Suppressor macrophage treated with lipopolysaccharide for 1 hour (primary cell): Measurements from ENCODE around the gene CXCL16.
"Not testable (repeated sequence)": the region's sequence is repeated elsewhere in the genome, so short reads cannot be mapped to it uniquely, and the experiment has no call there.

Experiments
- DNase-seq, 3 donors: peaks; one replicate each; pipeline ENCODE4 v3.0.0-alpha.2; 2020 to 2022

Gene CXCL16

GRCh38 chr17:4691686-4692085, 48.0 kb downstream of the CXCL16 start:
- DNase-seq, result no peak

GRCh38 chr17:4690745-4691144, 49.0 kb downstream of the CXCL16 start:
- DNase-seq, result no peak

DNA sequence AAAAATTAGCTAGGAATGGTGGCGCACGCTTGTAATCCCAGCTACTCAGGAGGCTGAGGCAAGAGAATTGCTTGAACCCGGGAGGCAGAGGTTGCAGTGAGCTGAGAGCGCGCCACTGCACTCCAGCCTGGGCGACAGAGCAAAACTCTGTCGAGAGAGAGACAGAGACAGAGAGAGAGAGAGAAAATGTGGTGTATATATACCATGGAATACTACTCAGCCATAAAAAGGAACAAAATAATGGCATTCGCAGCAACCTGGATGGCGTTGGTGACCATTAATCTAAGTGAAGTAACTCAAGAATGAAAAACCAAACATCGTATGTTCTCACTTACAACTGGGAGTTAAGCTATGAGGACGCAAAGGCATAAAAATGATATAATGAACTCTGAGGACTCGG, 49.9 kb downstream of the CXCL16 start:
- DNase-seq, result not testable (repeated sequence)

- not testable (repeated sequence) for DNase-seq
These were observed 56.0 kb downstream of the CXCL16 start for GRCh38 chr17:4683739-4684138.
